ENCODE measurements around the gene SYCP2L.

Gene SYCP2L

GRCh38 chr6:10933126-10933525, 46.3 kb downstream of the SYCP2L start:
- no peak for DNase-seq
- Histone ChIP-seq H3K27ac (no peak overlapping the region), H3K9me3 (ENCODE audit: severe bottlenecking) (peaks cover 6% of the 10 kb centered on the region), H3K36me3 (no peaks in the 10 kb centered on the region), H3K27me3 (ENCODE audit: insufficient read depth, low read depth, severe bottlenecking) (no peaks in the 10 kb centered on the region), H3K4me3 (ENCODE audit: low read depth, low read length) (no peak overlapping the region)
- no peak for TF ChIP-seq CTCF (IDR thresholded peaks at IDR 0.05; ENCODE audit: low read depth, low read length)

- Histone ChIP-seq H3K27me3 (ENCODE audit: insufficient read depth, low read depth, severe bottlenecking) (no peaks in the 10 kb centered on the region), H3K4me3 (ENCODE audit: low read depth, low read length) (no peak overlapping the region), H3K27ac (no peak overlapping the region), H3K36me3 (no peaks in the 10 kb centered on the region), H3K9me3 (ENCODE audit: severe bottlenecking) (peaks cover 5% of the 10 kb centered on the region)
- TF ChIP-seq CTCF (IDR thresholded peaks at IDR 0.05; ENCODE audit: low read depth, low read length) = no peak
- DNase-seq = no peak
Measured at GRCh38 chr6:10939840-10940239, 53.0 kb downstream of the SYCP2L start.

- H3K9me3 ChIP-seq (ENCODE audit: severe bottlenecking) = peaks cover 3% of the 10 kb centered on the region
- no peaks in the 10 kb centered on the region for H3K27me3 ChIP-seq (ENCODE audit: insufficient read depth, low read depth, severe bottlenecking)
- no peak for DNase-seq
- no peak for TF ChIP-seq CTCF (IDR thresholded peaks at IDR 0.05; ENCODE audit: low read depth, low read length)
- no peak overlapping the region for H3K4me3 ChIP-seq (ENCODE audit: low read depth, low read length)
- no peak overlapping the region for H3K27ac ChIP-seq
- H3K36me3 ChIP-seq = no peaks in the 10 kb centered on the region
Measured at GRCh38 chr6:10945845-10946244, 59.0 kb downstream of the SYCP2L start.

- no peak for TF ChIP-seq CTCF (IDR thresholded peaks at IDR 0.05; ENCODE audit: low read depth, low read length)
- Histone ChIP-seq H3K9me3 (ENCODE audit: severe bottlenecking) (no peaks in the 10 kb centered on the region), H3K36me3 (no peaks in the 10 kb centered on the region), H3K27me3 (ENCODE audit: insufficient read depth, low read depth, severe bottlenecking) (no peaks in the 10 kb centered on the region), H3K4me3 (ENCODE audit: low read depth, low read length) (no peak overlapping the region), H3K27ac (no peak overlapping the region)
- no peak for DNase-seq
Measured at GRCh38 chr6:10947966-10948365, 61.1 kb downstream of the SYCP2L start.

- H3K27ac ChIP-seq = no peak overlapping the region
- no peak for DNase-seq
- H3K27me3 ChIP-seq (ENCODE audit: insufficient read depth, low read depth, severe bottlenecking) = no peaks in the 10 kb centered on the region
- no peaks in the 10 kb centered on the region for H3K9me3 ChIP-seq (ENCODE audit: severe bottlenecking)
- no peak overlapping the region for H3K4me3 ChIP-seq (ENCODE audit: low read depth, low read length)
- no peaks in the 10 kb centered on the region for H3K36me3 ChIP-seq
- TF ChIP-seq CTCF (IDR thresholded peaks at IDR 0.05; ENCODE audit: low read depth, low read length) = no peak
Measured at GRCh38 chr6:10949579-10950490, 63.0 kb downstream of the SYCP2L start.

Measured in WERI-Rb-1 (cell line).